Effector memory CD8-positive, alpha-beta T cell (primary cell): ENCODE measurements around the gene DLEU7.

Experiments
- ATAC-seq: fragments of 150-1000 bp; cut with Tn5 transposase; replicated peaks from 2 replicates; pipeline ENCODE4 v1.10.0; 2021; ENCODE audit warnings: mild to moderate bottlenecking, moderate library complexity
- DNase-seq, 3 experiments: peaks; one replicate each; pipeline ENCODE4 v3.0.0; 2021
- H3K27ac Mint-ChIP-seq, 2 donors: one replicate each; pipeline ENCODE4 v1.8.0; 2022; ENCODE audit warnings: mild to moderate bottlenecking in 2 of 2, mixed read lengths in 2 of 2, moderate library complexity in 2 of 2
- H3K27me3 Mint-ChIP-seq, 2 donors: one replicate each; pipeline ENCODE4 v1.8.0; 2022; ENCODE audit warnings: mixed read lengths in 2 of 2
- H3K36me3 Mint-ChIP-seq: one replicate; pipeline ENCODE4 v1.8.0; 2022; ENCODE audit warnings: mild to moderate bottlenecking, moderate library complexity, mixed read lengths; ENCODE audit not compliant: insufficient read depth
- H3K4me1 Mint-ChIP-seq, 2 donors: one replicate each; pipeline ENCODE4 v1.8.0; 2022; ENCODE audit warnings: low read depth in 2 of 2, mixed read lengths in 2 of 2
- H3K4me3 Mint-ChIP-seq, 2 donors: one replicate each; pipeline ENCODE4 v1.8.0; 2022; ENCODE audit warnings: mild to moderate bottlenecking in 2 of 2, mixed read lengths in 2 of 2, moderate library complexity in 2 of 2
- H3K9me3 Mint-ChIP-seq, 2 donors: one replicate each; pipeline ENCODE4 v1.8.0; 2022; ENCODE audit warnings: mixed read lengths in 2 of 2

DLEU7 gene

DNA sequence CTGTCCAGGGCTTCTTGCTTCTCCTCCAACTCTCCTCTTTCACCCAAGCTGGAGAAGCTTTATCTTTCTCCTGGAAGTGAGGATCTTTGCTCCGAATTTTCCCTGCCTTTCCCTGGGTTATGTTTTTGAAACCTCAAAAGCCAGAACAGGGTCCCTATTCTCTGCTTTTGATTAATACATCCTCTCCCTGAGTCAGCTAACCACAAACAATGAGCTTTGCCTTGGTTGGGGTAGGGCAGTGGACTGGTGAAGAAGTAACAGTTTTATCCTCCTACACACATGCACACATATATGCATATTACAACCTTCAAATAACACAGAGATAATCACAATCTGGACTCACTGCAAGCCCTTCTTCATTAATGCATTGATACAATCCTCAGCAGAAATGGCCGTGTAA, 44.6 kb downstream of the DLEU7 start:
- DNase-seq = no peak
- Mint-ChIP-seq H3K9me3 (no peaks in the 10 kb centered on the region), H3K27me3 (no peaks in the 10 kb centered on the region), H3K27ac (no peak overlapping the region), H3K4me1 (peaks cover 4 to 5% of the 10 kb centered on the region in 2 donors), H3K4me3 (no peak overlapping the region), H3K36me3 (peaks cover 2% of the 10 kb centered on the region)
- ATAC-seq = no peak

DNA sequence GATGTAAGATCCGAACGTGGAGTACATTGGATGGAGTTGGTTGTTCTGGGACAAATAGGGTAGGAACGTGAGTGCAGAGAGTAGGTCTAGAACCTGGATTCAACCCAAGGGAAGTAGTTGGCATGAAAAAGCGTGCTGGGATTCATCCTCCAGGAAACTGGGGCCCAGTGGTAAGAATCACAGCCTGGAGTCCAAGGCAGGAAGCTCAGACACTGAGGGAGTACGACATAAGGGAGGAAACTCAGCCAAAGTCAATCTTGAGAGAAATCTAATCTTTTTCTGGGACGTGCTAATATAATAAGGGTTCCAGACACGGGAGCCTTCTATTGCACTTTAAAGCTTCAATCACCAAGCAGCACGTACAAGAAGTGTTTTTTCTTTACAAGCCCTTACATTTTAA, 46.4 kb downstream of the DLEU7 start:
- ATAC-seq (no peak), DNase-seq (no peak)
- Mint-ChIP-seq H3K27me3 (no peaks in the 10 kb centered on the region), H3K4me3 (no peak overlapping the region), H3K27ac (no peak overlapping the region), H3K4me1 (peaks cover 4 to 5% of the 10 kb centered on the region in 2 donors), H3K36me3 (peaks cover 2% of the 10 kb centered on the region), H3K9me3 (no peaks in the 10 kb centered on the region)

DNA sequence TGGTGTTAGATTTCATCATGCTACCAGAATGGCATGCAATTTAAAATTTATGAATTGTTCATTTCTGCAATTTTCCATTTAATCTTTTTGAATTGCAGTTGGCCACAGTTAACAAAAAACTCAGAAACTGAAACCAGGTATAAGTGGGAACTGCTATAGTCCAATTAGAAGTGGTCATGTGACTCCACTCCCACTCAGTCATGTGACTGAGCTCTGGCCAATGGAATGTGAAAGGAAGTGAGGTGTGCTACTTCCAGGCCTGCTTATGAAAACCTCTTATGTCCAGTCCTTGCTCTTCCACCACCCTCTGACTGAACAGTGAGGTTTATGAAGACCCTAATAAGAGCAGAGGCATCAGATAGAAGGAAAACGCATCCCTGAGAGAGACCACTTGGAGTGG, 47.0 kb downstream of the DLEU7 start:
- Mint-ChIP-seq H3K9me3 (no peaks in the 10 kb centered on the region), H3K4me1 (peaks cover 4% of the 10 kb centered on the region in 2 donors), H3K4me3 (no peak overlapping the region), H3K36me3 (peaks cover 2% of the 10 kb centered on the region), H3K27me3 (no peaks in the 10 kb centered on the region), H3K27ac (no peak overlapping the region)
- ATAC-seq = no peak
- no peak for DNase-seq

DNA sequence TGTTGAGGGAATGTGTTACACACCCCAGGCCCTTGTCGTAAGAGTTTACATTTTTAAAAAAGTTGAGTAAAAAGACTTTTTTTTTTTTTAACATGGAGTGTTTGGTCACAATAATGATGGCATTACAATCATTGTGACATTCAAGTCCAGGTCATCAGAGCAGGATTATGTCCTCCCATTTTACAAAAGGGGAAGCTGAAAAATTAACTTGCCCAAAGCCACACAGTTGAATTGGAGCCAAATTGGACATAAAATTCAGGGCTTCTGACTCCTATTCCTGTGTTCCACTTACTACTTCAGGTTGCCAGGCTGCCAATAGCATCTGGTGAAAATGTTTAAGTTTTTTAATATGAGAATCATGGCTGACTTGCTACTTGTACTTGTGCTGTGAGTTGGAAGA, 49.3 kb downstream of the DLEU7 start:
- H3K27me3 Mint-ChIP-seq = no peaks in the 10 kb centered on the region
- no peaks in the 10 kb centered on the region for H3K4me1 Mint-ChIP-seq
- H3K4me3 Mint-ChIP-seq = no peak overlapping the region

DNA sequence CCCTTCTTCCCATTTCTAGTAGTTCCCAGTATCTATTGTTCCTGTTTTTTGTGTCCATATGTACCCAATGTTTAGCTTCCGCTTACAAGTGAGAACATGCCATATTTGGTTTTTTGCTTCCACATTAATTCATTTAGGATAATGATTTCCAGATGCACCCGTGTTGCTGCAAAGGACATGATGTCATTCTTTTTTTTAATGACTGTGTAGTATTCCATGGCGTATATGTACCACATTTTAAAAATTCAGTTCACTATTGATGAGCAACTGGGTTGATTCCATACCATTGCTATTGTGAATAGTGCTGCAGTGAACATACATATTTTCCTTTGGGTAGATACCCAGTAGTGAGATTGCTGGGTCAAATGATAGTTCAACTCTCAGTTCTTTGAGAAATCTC, 50.5 kb downstream of the DLEU7 start:
- Mint-ChIP-seq H3K27ac (no peak overlapping the region), H3K36me3 (no peaks in the 10 kb centered on the region), H3K4me1 (no peaks in the 10 kb centered on the region), H3K4me3 (no peak overlapping the region), H3K9me3 (no peaks in the 10 kb centered on the region), H3K27me3 (peaks cover 5 to 6% of the 10 kb centered on the region in 2 donors)
- DNase-seq (no peak), ATAC-seq (no peak)

More for the DNA sequence above, 49.3 kb downstream of the DLEU7 start:
- DNase-seq (no peak), ATAC-seq (no peak)
- Mint-ChIP-seq H3K36me3 (peaks cover 2% of the 10 kb centered on the region), H3K27ac (no peak overlapping the region), H3K9me3 (no peaks in the 10 kb centered on the region)

DNA sequence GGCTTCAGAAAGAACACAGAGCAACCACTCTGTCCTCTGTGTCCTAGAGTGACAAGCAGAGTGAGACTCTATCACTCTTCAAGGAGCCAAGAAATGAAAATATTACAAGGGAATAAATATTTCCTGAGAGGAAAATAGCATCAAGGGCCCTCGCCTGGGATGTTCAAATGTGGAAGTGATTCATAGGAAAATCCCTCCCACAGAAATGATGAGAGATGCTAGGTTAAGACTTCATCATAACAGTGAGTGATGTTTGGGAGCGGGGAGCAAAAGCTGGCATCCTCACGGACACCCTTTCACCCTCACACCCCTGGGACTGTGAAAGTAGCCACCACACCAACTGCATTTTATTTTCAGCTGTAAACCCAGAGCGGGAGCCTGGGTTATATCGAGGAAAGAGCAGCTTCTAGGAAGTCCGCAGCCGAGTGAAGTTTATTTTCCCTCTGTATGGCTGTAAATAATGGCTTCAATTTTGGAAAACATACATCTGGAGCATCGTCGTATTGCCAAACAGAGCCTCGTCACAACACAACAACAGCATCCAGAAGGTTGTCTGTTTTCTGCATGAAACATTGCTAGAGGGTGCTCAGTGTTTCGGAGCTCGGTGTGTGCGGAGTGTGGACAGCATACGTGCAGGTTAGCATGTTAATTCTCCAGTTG, 54.8 kb downstream of the DLEU7 start:
- no peak overlapping the region for H3K4me3 Mint-ChIP-seq
- DNase-seq (no peak), ATAC-seq (no peak)
- no peaks in the 10 kb centered on the region for H3K4me1 Mint-ChIP-seq
- no peaks in the 10 kb centered on the region for H3K9me3 Mint-ChIP-seq
- H3K27ac Mint-ChIP-seq = no peak overlapping the region
- peaks cover 3% of the 10 kb centered on the region for H3K36me3 Mint-ChIP-seq
- H3K27me3 Mint-ChIP-seq = peaks cover 7 to 11% of the 10 kb centered on the region in 2 donors

DNA sequence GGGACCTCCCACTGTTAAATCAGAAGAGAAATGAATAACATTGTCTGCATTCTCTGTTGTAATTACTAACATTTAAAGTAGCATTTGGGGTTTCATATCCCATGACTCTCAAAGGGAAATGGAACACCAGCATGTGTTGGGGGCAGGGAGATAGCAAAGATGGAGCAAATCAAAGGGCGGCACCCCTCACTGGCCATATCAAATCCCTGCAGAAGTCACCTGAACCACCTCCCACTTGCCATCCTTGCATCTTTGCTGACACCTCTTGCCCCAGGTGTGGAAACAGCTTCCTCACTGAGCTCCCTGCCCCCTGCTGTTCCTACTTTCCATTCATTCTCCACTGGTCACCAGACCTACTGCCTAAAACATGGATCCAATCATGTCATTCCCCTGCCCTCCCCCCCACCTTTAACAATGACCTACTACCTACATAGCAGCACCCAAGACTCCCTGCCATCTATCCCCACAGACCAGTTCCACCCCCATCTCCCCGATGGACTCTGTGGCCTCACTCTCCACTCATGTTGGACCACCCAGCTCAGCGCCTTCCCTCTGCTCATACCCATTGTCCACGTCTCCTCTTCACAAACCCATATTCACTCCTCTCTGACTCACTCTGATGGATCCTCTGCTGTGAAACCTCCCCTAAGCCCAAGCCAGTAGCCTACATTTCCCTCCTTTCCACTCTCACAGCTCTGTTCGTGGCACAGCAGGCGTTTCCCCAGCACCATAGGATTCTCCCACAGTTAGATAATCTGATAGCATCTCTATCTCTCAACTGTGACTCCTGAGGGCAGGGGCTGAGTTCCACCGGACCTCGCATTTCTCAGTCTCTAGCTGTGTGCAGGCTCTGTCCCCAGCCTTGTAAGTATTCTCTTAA, 55.9 kb downstream of the DLEU7 start:
- no peaks in the 10 kb centered on the region for H3K4me1 Mint-ChIP-seq
- DNase-seq (no peak), ATAC-seq (no peak)
- H3K4me3 Mint-ChIP-seq = no peak overlapping the region
- H3K27ac Mint-ChIP-seq = no peak overlapping the region
- peaks cover 3% of the 10 kb centered on the region for H3K36me3 Mint-ChIP-seq
- no peaks in the 10 kb centered on the region for H3K9me3 Mint-ChIP-seq
- H3K27me3 Mint-ChIP-seq = peaks cover 7 to 11% of the 10 kb centered on the region in 2 donors

DNA sequence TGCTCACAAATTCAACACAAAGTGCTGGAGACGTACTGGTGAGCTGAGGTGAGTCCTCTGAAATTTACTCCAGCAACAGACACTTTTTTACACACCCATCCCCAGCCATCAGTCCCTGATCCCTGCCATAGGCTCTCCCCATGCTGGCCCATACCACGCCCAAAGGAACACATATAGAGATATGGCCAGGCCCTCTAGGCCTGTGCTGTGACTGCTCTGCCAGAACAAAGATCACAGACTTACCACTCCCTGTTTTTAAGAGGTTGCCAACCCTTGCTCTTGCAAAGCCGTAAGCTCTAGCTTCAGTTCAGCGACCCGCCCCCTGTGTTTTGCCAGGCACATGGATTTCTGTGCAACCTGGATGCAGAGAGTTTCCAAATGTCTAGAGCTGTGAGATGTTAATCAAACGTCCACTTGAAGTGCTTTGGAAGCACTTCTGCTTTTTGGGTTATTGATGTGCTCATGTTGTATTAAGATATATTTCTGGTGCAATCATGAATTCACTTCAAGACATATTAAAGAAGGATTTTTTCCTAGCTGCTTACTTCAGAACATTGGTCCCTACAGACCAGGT, 59.7 kb downstream of the DLEU7 start:
- Mint-ChIP-seq H3K27ac (no peak overlapping the region), H3K36me3 (peaks cover 3% of the 10 kb centered on the region), H3K4me3 (no peak overlapping the region), H3K27me3 (peaks cover 7 to 31% of the 10 kb centered on the region in 2 donors), H3K4me1 (no peaks in the 10 kb centered on the region), H3K9me3 (no peaks in the 10 kb centered on the region)
- ATAC-seq = no peak
- DNase-seq = no peak

DNA sequence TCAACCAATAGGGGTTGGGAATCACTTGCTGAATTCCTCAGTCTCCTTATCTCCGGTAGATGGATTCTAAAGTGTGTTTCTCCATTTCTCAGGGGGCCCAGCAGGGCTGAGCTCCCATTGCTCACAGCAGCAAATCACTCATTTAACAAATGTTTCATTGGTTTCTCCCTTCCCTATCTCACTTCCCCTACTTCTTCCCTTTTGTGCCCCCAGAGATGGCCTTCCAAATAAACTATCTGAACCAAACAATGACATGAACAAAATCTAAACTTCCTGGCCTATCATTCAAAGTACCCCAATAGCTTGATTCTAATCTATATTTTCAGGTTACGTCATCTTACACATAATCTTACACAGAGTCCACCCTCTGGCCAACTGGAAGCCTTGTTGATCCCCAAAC, 60.4 kb downstream of the DLEU7 start:
- Mint-ChIP-seq H3K27ac (no peak overlapping the region), H3K27me3 (peaks cover 1 to 32% of the 10 kb centered on the region in 2 donors), H3K4me3 (no peak overlapping the region), H3K4me1 (no peaks in the 10 kb centered on the region), H3K9me3 (no peaks in the 10 kb centered on the region), H3K36me3 (peaks cover 3% of the 10 kb centered on the region)
- DNase-seq = no peak
- ATAC-seq = no peak

DNA sequence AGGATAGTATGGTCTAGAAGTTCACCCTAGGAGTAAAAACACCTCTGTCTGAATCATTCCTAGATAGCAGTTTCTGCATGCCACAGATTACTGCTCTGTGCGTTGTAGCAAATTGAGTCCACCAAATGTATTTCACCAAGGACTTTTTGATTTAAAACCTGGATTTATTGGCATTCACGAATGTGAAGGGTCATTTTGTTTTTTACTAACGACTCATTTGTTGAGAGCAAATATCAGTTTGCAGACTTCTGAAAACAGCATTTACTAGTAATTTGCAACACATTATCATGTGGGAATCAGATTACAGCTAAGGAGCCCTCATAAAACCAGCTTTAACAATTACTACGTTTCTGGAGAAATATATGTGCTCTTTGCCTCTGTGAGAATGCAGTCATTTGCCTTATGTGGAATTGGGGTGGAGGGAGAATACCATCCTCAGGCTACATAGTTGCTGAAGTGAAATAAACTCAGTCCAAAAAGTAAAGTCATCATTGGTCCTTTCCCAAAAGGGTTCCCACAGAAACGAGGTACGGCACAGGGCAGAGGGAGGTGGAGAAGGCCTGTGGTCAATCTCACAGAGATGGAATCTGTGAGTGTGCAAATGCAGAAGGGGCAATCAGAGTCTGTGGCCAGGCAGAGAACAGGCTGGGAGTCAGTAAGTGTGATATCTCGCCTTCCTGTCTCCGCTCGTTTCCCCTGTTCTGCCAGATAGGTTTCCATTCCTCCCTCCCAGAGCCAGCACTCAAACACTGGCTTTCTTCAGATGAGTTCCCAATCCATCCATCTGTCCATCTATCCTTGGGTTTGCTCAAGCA, 63.1 kb downstream of the DLEU7 start:
- peaks cover 3% of the 10 kb centered on the region for H3K36me3 Mint-ChIP-seq
- ATAC-seq = no peak
- H3K27me3 Mint-ChIP-seq = peaks cover 0 to 38% of the 10 kb centered on the region in 2 donors
- H3K4me1 Mint-ChIP-seq = no peaks in the 10 kb centered on the region
- DNase-seq = no peak
- no peak overlapping the region for H3K4me3 Mint-ChIP-seq
- H3K9me3 Mint-ChIP-seq = peaks cover 0 to 1% of the 10 kb centered on the region in 2 donors
- no peak overlapping the region for H3K27ac Mint-ChIP-seq

DNA sequence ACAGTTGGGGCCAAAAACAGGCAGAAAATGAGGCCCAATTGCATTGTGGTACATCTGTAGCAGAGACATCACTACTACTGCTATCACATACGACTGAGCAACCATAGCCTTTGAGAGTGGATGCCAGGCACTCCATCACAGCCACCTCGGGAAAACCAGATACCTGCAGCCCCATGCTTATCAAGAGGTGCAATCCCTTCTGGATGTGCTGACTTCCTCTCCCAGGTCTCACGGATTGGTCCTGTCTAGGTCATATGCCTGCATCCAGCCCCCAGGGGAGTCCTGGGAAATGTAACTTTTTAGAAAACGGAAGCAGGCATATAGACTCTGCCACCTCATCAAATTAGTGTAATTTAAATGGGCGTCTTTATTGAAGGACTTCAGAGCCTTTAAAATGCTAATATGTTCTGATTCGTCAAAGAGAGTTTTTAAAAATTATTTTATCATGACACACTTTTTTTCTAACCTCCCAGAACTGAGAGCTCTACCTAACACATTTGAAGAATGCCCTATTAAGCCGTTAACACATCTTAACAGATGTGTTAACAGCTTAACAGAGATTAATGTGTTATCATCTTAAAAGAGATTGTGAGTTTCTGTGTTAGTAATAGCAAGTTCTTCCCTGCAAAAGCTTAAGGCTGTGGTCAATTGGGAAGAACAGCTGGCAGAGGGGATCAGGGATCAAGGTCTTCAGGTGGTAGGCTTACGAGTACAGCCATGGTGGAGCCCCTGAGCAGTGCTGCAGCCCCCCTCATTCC, 63.9 kb downstream of the DLEU7 start:
- no peak overlapping the region for H3K4me3 Mint-ChIP-seq
- H3K27me3 Mint-ChIP-seq = peaks cover 0 to 46% of the 10 kb centered on the region in 2 donors

More for the DNA sequence above, 63.9 kb downstream of the DLEU7 start:
- DNase-seq = no peak
- H3K36me3 Mint-ChIP-seq = peaks cover 3% of the 10 kb centered on the region
- peaks cover 0 to 1% of the 10 kb centered on the region in 2 donors for H3K9me3 Mint-ChIP-seq
- no peaks in the 10 kb centered on the region for H3K4me1 Mint-ChIP-seq
- ATAC-seq = no peak
- H3K27ac Mint-ChIP-seq = no peak overlapping the region
